Stimulated activated CD4-positive, alpha-beta T cell treated with anti-CD3 and anti-CD28 coated beads, Interleukin-12 subunit alpha, Interleukin-12 subunit beta, amount 100 ng/mL, for 24 hours (primary cell): ENCODE data around the gene TMEM170B.
"Not testable (repeated sequence)": the region's sequence is repeated elsewhere in the genome, so short reads cannot be mapped to it uniquely, and the experiment has no call there.

ENCODE experiments used
- DNase-seq, 2 experiments: peaks; one replicate each; pipeline ENCODE4 v3.0.0-alpha.2; 2020; ENCODE audit warnings: low read depth in 2 of 2

Gene TMEM170B

DNA sequence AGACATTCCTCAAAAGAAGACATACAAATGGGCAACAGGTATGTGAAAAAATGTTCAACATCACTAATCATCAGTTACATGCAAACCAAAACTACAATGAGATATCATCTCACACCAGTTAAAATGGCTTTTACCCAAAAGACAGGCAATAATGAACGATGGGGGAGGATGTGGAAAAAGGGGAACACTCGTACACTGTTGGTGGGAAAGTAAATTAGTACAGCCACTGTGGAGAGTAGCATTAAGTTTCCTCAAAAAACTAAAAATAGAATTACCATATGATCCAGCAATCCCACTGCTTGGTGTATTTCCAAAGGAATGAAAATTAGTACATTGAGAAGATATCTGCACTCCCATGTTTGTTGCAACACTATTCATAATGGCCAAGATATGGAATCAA is 8.6 kb upstream of the TMEM170B start:
- no peak for DNase-seq

- DNase-seq = no peak
Measured at GRCh38 chr6:11532097-11532496, 5.5 kb upstream of the TMEM170B start.

GRCh38 chr6:11534561-11534960 is 3.0 kb upstream of the TMEM170B start:
- no peak for DNase-seq

GRCh38 chr6:11535801-11536230 is 1.7 kb upstream of the TMEM170B start:
- DNase-seq = no peak

DNA sequence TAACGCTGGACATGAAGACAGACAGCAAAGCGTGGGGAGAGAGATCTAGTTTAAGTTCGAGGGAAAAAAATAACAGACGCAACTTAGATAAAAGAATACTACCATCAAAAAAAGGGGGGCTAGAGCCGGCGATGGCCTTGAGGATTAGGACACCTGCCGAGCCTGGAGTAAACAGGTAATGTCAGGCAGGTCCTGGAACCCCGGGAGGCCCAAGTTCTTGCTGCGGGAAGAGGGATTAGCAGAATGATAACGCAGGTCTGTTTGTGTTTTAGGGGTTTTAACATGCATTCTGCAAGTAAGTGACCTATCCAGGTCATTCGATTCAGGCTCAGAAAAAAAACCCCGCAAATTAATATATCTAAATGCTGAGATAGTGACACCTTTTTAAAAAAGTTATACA is 754 bp upstream of the TMEM170B start:
- no peak for DNase-seq

- no peak for DNase-seq
Measured at GRCh38 chr6:11538052-11538818, 686 bp downstream of the TMEM170B start.

- DNase-seq = no peak
Measured at GRCh38 chr6:11538819-11539468, 1.4 kb downstream of the TMEM170B start.

GRCh38 chr6:11542863-11543262 is 5.3 kb downstream of the TMEM170B start:
- DNase-seq = no peak

DNA sequence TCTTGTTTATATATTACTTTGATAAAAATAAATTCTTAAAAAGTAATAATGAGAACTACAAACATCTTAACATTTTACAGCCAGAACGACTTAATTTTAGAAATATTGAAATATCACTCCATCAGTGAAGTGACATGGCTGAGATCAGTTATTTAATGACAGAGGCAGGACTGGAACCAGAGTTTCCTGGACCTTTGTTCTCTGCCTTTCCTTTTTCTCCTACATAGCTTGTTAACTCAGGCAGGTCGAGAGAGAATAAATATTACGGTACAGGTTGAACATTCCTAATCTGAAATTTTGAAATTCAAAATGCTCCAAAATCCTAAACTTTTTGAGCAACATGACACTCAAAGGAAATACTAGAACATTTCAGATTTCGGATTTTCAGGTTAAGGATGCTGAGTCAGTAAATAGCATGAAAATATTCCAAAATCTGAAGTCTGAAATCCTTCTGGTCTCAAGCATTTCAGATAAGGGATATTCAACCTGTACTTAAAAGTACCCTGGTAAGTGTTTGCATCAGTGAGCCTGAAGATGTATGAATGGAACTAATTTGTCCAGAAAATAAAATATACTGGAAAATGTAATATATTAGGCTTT is 6.5 kb downstream of the TMEM170B start:
- no peak for DNase-seq

GRCh38 chr6:11547846-11548245 is 10.3 kb downstream of the TMEM170B start:
- DNase-seq = not testable (repeated sequence)

DNA sequence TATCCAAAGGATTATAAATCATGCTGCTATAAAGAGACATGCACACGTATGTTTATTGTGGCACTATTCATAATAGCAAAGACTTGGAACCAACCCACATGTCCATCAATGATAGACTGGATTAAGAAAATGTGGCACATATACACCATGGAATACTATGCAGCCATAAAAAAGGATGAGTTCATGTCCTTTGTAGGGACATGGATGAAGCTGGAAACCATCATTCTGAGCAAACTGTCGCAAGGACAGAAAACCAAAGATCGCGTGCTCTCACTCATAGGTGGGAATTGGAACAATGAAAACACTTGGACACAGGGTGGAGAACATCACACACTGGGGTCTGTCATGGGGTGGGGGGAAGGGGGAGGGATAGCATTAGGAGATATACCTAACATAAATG is 11.0 kb downstream of the TMEM170B start:
- DNase-seq = not testable (repeated sequence)

- DNase-seq = no peak
Measured at GRCh38 chr6:11551053-11551452, 13.5 kb downstream of the TMEM170B start.

DNA sequence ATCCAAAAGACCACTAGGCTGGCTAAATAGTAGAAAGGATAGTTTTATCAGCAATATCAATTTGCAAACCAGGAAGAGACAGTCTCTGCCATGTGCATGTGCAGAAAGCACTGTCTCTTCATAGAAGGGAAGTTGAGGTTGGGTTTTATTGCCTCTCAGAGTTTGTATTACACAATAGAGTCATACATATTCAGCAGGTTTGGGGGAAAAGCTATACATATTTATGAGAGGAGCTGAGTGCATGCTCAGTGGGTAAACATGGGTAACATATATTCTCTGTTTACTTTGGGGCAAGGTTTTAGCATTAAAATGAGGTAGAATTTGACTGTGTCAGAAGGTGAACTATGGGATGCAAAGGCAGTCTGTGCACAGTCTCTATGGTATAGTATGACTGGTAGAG is 14.9 kb downstream of the TMEM170B start:
- no peak for DNase-seq

DNA sequence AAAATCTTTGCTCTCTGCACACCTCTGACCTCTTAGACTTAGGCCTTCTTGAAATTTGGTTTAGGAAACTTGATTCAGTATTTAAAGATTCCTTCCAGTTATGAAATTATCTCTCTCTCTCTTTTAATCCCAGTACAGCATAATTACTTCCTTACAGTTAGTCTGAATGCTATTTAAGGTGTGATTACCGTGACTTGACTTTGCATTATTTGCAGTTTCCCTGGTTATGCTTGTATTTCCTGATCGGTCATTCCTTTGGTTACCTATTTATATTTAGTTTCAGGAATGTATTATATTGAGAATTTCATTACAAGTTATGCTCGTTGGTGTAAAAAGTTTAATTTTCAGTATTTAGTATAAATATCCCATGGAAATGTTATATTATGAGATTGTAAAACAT is 16.3 kb downstream of the TMEM170B start:
- no peak for DNase-seq

DNA sequence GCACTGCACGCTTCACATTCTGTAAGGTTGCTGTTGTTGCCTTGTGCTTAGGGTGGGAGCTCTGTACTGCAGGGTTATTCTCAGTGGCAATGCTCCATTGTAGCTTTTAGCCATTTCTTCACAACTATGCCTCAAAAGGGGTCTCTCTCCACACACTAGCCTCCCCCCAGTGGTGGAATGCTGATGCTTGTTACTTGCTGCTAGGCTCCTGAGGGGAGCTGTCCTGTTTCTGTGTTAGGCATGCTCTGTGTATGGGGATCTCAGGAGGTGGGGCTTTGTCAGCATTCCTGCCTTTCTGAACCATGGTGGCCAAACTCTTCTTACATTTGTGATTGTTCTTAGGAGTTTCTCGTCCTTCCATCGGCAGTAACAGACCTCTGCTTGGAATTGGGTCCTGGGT is 18.8 kb downstream of the TMEM170B start:
- no peak for DNase-seq

DNA sequence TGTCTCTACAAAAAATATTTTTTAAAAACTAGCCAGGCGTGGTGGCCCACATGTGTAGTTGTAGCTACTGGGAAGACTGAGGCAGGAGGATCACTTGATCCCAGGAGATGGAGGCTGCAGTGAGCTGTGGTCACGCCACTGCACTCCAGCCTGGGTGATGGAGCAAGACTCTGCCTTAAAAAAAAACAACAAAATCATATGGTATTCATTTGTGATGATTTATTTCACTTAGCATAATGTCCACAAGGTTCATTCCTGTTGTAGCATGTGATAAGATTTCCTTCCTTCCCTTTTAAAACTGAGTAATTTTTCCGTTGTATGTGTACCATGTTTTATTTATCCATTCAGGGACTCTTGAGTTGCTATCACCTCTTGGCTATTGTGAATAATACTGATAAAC is 26.2 kb downstream of the TMEM170B start:
- no peak for DNase-seq

- DNase-seq = no peak
Measured at GRCh38 chr6:11566609-11567008, 29.1 kb downstream of the TMEM170B start.

- no peak for DNase-seq
Measured at GRCh38 chr6:11571073-11571472, 33.5 kb downstream of the TMEM170B start.

GRCh38 chr6:11575408-11576033 is 38.0 kb downstream of the TMEM170B start:
- peak in 1 of 2 experiments; percentile 15 for DNase-seq

DNA sequence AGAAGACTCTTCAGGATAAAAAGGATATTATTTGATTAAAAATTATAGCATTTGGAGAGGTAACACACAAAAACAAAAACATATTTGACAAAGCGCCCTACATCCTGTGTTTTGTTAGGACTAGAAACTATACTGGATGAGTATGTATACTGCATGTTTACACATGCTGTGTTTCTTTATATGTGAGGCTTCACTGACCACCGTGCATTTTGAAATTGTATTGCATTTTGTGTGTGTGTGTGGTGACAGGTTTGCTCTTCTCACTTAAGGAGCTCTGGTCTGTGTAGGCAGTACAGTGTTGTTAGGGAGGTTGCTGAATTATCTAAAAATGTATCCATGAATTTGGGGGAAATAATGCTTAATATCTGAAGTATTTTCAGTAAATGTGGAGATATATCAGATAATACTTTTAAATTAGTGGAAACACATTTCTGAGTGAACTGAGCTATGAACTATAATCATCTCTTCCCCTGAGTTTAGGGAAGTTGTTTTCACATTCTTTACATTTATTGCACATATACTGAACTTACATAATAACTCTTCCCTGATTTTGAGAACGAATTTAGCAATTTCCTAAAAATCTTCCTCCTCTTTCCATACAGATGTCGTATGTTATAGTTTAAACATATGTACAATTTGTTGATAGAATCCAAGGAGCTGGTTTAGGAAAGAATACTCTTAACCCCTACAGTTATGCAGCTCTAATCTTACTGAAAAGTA is 43.3 kb downstream of the TMEM170B start:
- no peak for DNase-seq

- no peak for DNase-seq
Measured at GRCh38 chr6:11584244-11584643, 46.7 kb downstream of the TMEM170B start.
